A673 (cell line): Measurements from ENCODE around the gene LRRC18.

ENCODE experiments used
- EZH2 ChIP-seq: fragments of 200-600 bp; sonication (generic); IDR thresholded peaks from 2 replicates; pipeline ENCODE4 v1.6.1; 2017; ENCODE audit warnings: borderline replicate concordance, low read depth, mild to moderate bottlenecking, mixed read lengths, antibody characterized with exemption, low read length; ENCODE audit not compliant: poor library complexity, severe bottlenecking
- TF ChIP-seq, protein P1 (sequence below): fragments of 300-800, 200-600 bp; sonication (generic); conservative IDR thresholded peaks from 2 replicates; pipeline ENCODE4 v1.5.1; 2017; ENCODE audit warnings: low read depth, mild to moderate bottlenecking, antibody characterized with exemption, low read length, moderate library complexity, mixed read lengths

- TF ChIP-seq, protein P1, sequence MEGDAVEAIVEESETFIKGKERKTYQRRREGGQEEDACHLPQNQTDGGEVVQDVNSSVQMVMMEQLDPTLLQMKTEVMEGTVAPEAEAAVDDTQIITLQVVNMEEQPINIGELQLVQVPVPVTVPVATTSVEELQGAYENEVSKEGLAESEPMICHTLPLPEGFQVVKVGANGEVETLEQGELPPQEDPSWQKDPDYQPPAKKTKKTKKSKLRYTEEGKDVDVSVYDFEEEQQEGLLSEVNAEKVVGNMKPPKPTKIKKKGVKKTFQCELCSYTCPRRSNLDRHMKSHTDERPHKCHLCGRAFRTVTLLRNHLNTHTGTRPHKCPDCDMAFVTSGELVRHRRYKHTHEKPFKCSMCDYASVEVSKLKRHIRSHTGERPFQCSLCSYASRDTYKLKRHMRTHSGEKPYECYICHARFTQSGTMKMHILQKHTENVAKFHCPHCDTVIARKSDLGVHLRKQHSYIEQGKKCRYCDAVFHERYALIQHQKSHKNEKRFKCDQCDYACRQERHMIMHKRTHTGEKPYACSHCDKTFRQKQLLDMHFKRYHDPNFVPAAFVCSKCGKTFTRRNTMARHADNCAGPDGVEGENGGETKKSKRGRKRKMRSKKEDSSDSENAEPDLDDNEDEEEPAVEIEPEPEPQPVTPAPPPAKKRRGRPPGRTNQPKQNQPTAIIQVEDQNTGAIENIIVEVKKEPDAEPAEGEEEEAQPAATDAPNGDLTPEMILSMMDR, result no peak
- no peak for TF ChIP-seq EZH2
Observed at GRCh38 chr10:48887982-48888381, 51.7 kb downstream of the LRRC18 start.
